ENCODE measurements around the gene CENPM. TPM values are rescaled to one million over a fixed set of nuclear protein-coding genes. Genes with fewer than 3 reads are reported as not detected.

Gene CENPM
- total and polyA plus RNA-seq, 2 experiments from 2014 or later, result 6.7 to 14.9 TPM

DNA sequence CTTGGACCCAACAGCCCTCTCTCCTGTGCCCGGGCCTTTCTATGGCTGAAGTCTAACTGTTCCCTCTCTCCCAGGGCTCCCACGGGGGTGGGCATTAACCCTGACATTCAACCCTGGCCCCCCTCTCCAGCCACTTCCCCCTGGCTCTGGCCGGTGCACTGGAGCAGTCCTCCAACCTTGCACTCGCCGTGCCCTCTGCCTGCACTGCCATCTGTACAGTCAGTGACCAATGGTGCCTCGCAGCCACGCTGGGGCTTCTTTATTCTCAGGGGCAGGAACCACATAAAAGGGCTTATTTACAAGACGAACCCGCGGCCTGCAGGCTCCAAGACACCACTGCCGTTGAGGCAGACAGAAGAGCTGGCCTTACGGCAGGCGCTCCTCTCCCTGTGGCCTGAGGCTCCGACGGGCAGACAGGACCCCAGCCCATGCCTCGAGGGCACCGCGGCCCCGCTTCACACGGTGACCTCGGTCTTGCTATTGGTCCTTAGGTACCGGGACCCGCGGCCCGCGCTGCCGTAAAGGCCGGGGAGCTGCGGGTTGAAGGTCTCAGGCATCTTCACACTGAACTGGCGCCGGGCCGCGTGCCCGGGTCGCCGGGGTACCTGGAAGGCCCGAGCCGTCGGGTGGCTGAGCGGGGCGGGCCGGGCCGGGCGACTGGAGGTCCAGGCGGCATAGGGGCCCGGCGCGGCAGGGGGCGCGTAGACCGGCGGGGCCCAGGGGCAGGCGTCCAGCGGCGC is 37.5 kb downstream of the CENPM start:
- H3K9me3 ChIP-seq (ENCODE audit: low read depth), result no peaks in the 10 kb centered on the region
- TF ChIP-seq, protein P1, sequence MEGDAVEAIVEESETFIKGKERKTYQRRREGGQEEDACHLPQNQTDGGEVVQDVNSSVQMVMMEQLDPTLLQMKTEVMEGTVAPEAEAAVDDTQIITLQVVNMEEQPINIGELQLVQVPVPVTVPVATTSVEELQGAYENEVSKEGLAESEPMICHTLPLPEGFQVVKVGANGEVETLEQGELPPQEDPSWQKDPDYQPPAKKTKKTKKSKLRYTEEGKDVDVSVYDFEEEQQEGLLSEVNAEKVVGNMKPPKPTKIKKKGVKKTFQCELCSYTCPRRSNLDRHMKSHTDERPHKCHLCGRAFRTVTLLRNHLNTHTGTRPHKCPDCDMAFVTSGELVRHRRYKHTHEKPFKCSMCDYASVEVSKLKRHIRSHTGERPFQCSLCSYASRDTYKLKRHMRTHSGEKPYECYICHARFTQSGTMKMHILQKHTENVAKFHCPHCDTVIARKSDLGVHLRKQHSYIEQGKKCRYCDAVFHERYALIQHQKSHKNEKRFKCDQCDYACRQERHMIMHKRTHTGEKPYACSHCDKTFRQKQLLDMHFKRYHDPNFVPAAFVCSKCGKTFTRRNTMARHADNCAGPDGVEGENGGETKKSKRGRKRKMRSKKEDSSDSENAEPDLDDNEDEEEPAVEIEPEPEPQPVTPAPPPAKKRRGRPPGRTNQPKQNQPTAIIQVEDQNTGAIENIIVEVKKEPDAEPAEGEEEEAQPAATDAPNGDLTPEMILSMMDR (IDR thresholded peaks at IDR 0.05; ENCODE audit: poor library complexity), result no peak
- TF ChIP-seq EZH2phosphoT487 (IDR thresholded peaks at IDR 0.05; ENCODE audit: low read depth, severe bottlenecking, unreplicated experiment) (no peak), EZH2 (IDR thresholded peaks at IDR 0.05; ENCODE audit: borderline replicate concordance) (no peak)
- H2AFZ ChIP-seq, result no peak overlapping the region
- H3K4me3 ChIP-seq, result no peak overlapping the region
- H3K9me2 ChIP-seq (replicated peaks; ENCODE audit: insufficient read depth), result no peaks in the 10 kb centered on the region
- H3K36me3 ChIP-seq (replicated peaks; ENCODE audit: insufficient read depth, low read depth), result no peaks in the 10 kb centered on the region
- peak overlapping the region; percentile 79 for H3K4me2 ChIP-seq
- H4K20me1 ChIP-seq (ENCODE audit: insufficient read depth, poor library complexity, severe bottlenecking), result peaks cover 22% of the 10 kb centered on the region
- no peaks in the 10 kb centered on the region for H3K79me2 ChIP-seq
- peaks cover 13% of the 10 kb centered on the region for H3K4me1 ChIP-seq (ENCODE audit: insufficient read depth)
- peaks cover 45% of the 10 kb centered on the region for H3K27me3 ChIP-seq
- WGBS (ENCODE audit: low lambda C conversion rate, missing lambda C conversion rate), result 36% methylated on average over 34 of the region's 55 CpGs
- no peak overlapping the region for H3K27ac ChIP-seq
- no peak for DNase-seq (ENCODE audit: low spot score)

GRCh38 chr22:41908411-41909309 is 38.3 kb downstream of the CENPM start:
- no peak for TF ChIP-seq EZH2 (IDR thresholded peaks at IDR 0.05; ENCODE audit: borderline replicate concordance)
- no peak for TF ChIP-seq EZH2phosphoT487 (IDR thresholded peaks at IDR 0.05; ENCODE audit: low read depth, severe bottlenecking, unreplicated experiment)
- TF ChIP-seq, protein P1 (IDR thresholded peaks at IDR 0.05; ENCODE audit: poor library complexity), result no peak
- Histone ChIP-seq H4K20me1 (ENCODE audit: insufficient read depth, poor library complexity, severe bottlenecking) (peaks cover 22% of the 10 kb centered on the region), H3K79me2 (no peaks in the 10 kb centered on the region), H3K27me3 (peaks cover 45% of the 10 kb centered on the region), H3K4me3 (no peak overlapping the region), H3K9me3 (ENCODE audit: low read depth) (no peaks in the 10 kb centered on the region), H3K9me2 (replicated peaks; ENCODE audit: insufficient read depth) (no peaks in the 10 kb centered on the region), H3K4me2 (no peak overlapping the region), H3K4me1 (ENCODE audit: insufficient read depth) (peaks cover 13% of the 10 kb centered on the region), H2AFZ (no peak overlapping the region), H3K36me3 (replicated peaks; ENCODE audit: insufficient read depth, low read depth) (no peaks in the 10 kb centered on the region), H3K27ac (no peak overlapping the region)
- WGBS (ENCODE audit: low lambda C conversion rate, missing lambda C conversion rate), result 75% methylated on average over 11 of the region's 14 CpGs
- no peak for DNase-seq (ENCODE audit: low spot score)

- H3K4me1 ChIP-seq (ENCODE audit: insufficient read depth), result peaks cover 13% of the 10 kb centered on the region
- H2AFZ ChIP-seq, result no peak overlapping the region
- peaks cover 22% of the 10 kb centered on the region for H4K20me1 ChIP-seq (ENCODE audit: insufficient read depth, poor library complexity, severe bottlenecking)
- no peak for DNase-seq (ENCODE audit: low spot score)
- H3K36me3 ChIP-seq (replicated peaks; ENCODE audit: insufficient read depth, low read depth), result no peaks in the 10 kb centered on the region
- H3K79me2 ChIP-seq, result no peaks in the 10 kb centered on the region
- H3K4me2 ChIP-seq, result no peak overlapping the region
- peaks cover 37% of the 10 kb centered on the region for H3K27me3 ChIP-seq
- 88% methylated on average over 10 of the region's 10 CpGs for WGBS (ENCODE audit: low lambda C conversion rate, missing lambda C conversion rate)
- H3K4me3 ChIP-seq, result no peak overlapping the region
- H3K27ac ChIP-seq, result no peak overlapping the region
- no peaks in the 10 kb centered on the region for H3K9me2 ChIP-seq (replicated peaks; ENCODE audit: insufficient read depth)
- TF ChIP-seq EZH2 (IDR thresholded peaks at IDR 0.05; ENCODE audit: borderline replicate concordance) (no peak), EZH2phosphoT487 (IDR thresholded peaks at IDR 0.05; ENCODE audit: low read depth, severe bottlenecking, unreplicated experiment) (no peak)
- TF ChIP-seq, protein P1 (IDR thresholded peaks at IDR 0.05; ENCODE audit: poor library complexity), result no peak
- H3K9me3 ChIP-seq (ENCODE audit: low read depth), result no peaks in the 10 kb centered on the region
Measured at GRCh38 chr22:41907436-41908401, 39.2 kb downstream of the CENPM start.
